Chondrocyte (in vitro differentiated cells): ENCODE results near the gene NSD2. TPM values are rescaled to one million over a fixed set of nuclear protein-coding genes. Genes with fewer than 3 reads are reported as not detected.
"Not testable (repeated sequence)": the region's sequence is repeated elsewhere in the genome, so short reads cannot be mapped to it uniquely, and the experiment has no call there.

Experiments used
- DNase-seq: peaks from one replicate; pipeline ENCODE4 v3.0.0; 2021; ENCODE audit warnings: mixed read lengths, low spot score
- H3K27ac Mint-ChIP-seq: one replicate; pipeline ENCODE4 v1.8.0; 2021; ENCODE audit warnings: mild to moderate bottlenecking, moderate library complexity, mixed read lengths; ENCODE audit not compliant: unreplicated experiment
- H3K27me3 Mint-ChIP-seq: 2 replicates; pipeline ENCODE4 v1.8.0; 2021; ENCODE audit warnings: low read depth, mixed read lengths
- H3K36me3 Mint-ChIP-seq: 2 replicates; pipeline ENCODE4 v1.8.0; 2021; ENCODE audit warnings: low read depth, mixed read lengths
- H3K4me1 Mint-ChIP-seq: 2 replicates; pipeline ENCODE4 v1.8.0; 2021; ENCODE audit warnings: low read depth, mild to moderate bottlenecking, mixed read lengths
- H3K4me3 Mint-ChIP-seq: one replicate; pipeline ENCODE4 v1.8.0; 2021; ENCODE audit warnings: mild to moderate bottlenecking, moderate library complexity, mixed read lengths; ENCODE audit not compliant: unreplicated experiment
- H3K9me3 Mint-ChIP-seq: 2 replicates; pipeline ENCODE4 v1.8.0; 2021; ENCODE audit warnings: low read depth, mixed read lengths
- CTCF ChIP-seq: fragments of 200-600 bp; sonication (generic); IDR thresholded peaks from 2 replicates; pipeline ENCODE4 v1.5.0; 2021; ENCODE audit warnings: antibody characterized with exemption, mild to moderate bottlenecking, moderate library complexity
- total RNA-seq: library from RNA; stranded (reverse); gene quantifications from 3 replicates; pipeline ENCODE4 v1.2.1, GENCODE V29; 2021

The NSD2 gene
- total RNA-seq, 1 donor from 2014 or later: 53.5 TPM

GRCh38 chr4:1831331-1831730 is 39.9 kb upstream of the NSD2 start:
- no peaks in the 10 kb centered on the region for H3K4me1 Mint-ChIP-seq
- H3K4me3 Mint-ChIP-seq: no peak overlapping the region
- H3K27me3 Mint-ChIP-seq: no peaks in the 10 kb centered on the region
- no peak for TF ChIP-seq CTCF
- H3K36me3 Mint-ChIP-seq: peaks cover 21% of the 10 kb centered on the region
- DNase-seq: no peak
- no peaks in the 10 kb centered on the region for H3K9me3 Mint-ChIP-seq
- H3K27ac Mint-ChIP-seq: no peak overlapping the region

DNA sequence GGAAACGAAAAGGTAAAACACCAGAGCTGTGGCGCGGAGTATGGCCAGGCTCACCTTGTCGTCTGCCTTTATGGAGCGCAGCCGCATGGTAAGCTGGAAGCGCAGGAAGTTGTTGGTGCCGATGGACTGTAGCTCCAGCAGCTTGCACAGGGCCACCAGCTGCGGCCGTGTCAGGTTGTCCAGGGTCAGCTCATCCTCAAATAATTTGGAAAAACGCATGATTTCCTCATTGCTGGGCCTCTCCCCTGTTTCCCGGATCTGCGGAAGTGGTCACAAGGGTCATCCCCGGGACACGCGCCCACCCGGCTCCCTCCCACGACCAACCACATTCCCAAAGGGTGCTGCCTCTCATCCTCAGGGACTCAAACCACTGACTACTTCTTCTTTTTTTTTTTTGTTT is 38.5 kb upstream of the NSD2 start:
- Mint-ChIP-seq H3K4me1 (no peaks in the 10 kb centered on the region), H3K4me3 (no peak overlapping the region), H3K27me3 (no peaks in the 10 kb centered on the region), H3K36me3 (peaks cover 21% of the 10 kb centered on the region), H3K27ac (no peak overlapping the region), H3K9me3 (no peaks in the 10 kb centered on the region)
- no peak for TF ChIP-seq CTCF
- DNase-seq: no peak

DNA sequence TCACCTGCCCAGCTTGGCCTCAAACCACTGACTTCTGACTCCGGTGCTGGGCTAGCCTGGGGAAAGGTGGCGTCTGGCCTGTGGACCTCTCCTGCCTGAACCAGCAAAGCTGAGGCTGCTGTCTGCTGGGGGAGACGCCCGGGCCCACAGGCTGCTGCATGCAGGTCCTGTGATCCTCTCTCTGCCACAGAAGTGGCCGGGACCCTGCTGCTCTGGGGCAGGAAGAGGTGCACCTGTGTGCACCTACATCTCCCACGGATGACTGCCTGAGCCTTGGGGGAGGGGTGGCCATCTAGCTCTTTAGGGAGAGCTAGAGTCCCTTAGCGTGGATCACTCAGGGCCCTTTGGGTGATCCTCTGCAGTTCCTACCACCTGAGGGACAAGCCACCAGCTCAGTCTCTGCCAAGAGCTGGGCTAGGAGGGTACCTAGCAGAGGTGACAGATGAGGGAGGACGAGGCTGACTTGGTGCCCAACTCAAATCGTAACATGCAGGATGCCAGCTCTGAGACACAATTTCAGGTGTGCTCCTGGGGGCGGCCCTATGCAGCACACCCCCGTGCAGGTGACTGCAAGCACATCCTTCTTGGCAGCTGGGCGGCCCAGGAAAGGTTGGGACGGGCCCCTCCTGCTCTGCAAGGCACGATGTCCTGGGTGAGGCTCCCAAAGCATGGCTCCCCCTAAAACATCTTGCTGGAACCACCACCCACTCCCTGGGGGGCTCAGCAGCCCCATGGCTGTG is 37.7 kb upstream of the NSD2 start:
- H3K27ac Mint-ChIP-seq: no peak overlapping the region
- H3K9me3 Mint-ChIP-seq: no peaks in the 10 kb centered on the region
- no peak for DNase-seq
- H3K4me3 Mint-ChIP-seq: no peak overlapping the region
- H3K4me1 Mint-ChIP-seq: no peaks in the 10 kb centered on the region
- no peaks in the 10 kb centered on the region for H3K27me3 Mint-ChIP-seq
- TF ChIP-seq CTCF: no peak
- H3K36me3 Mint-ChIP-seq: peaks cover 21% of the 10 kb centered on the region

GRCh38 chr4:1834047-1834775 is 37.0 kb upstream of the NSD2 start:
- DNase-seq: no peak
- no peak overlapping the region for H3K4me3 Mint-ChIP-seq
- no peaks in the 10 kb centered on the region for H3K9me3 Mint-ChIP-seq
- peaks cover 25% of the 10 kb centered on the region for H3K36me3 Mint-ChIP-seq
- no peaks in the 10 kb centered on the region for H3K27me3 Mint-ChIP-seq
- no peak overlapping the region for H3K27ac Mint-ChIP-seq
- no peak for TF ChIP-seq CTCF
- no peaks in the 10 kb centered on the region for H3K4me1 Mint-ChIP-seq

DNA sequence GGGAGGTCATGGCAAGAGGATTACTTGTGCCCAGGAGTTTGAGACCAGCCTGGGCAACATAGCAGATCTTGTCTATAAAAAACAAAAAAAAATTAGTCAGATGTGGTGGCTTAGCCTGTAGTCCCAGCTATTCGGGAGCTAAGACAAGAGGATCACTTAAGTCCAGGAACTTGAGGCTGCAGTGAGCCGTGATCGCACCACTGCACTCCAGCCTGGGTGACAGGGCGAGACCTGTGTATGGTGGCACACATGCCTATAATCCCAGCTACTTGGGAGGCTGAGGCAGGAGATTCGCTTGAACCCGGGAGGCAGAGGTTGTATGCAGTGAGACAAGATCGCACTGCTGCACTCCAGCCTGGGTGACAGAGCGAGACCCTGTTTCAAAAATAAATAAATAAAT is 35.4 kb upstream of the NSD2 start:
- peaks cover 28% of the 10 kb centered on the region for H3K36me3 Mint-ChIP-seq
- not testable (repeated sequence) for H3K9me3 Mint-ChIP-seq, H3K4me3 Mint-ChIP-seq, DNase-seq, H3K4me1 Mint-ChIP-seq, H3K27ac Mint-ChIP-seq, H3K27me3 Mint-ChIP-seq
